ENCODE results near the gene BAIAP2. TPM values are rescaled to one million over a fixed set of nuclear protein-coding genes. Genes with fewer than 3 reads are reported as not detected.

BAIAP2 gene
- total RNA-seq (10 to 100 TPM in 9 of 10 donors, 1 to 10 TPM in 1; 9.5 to 25.8 (median 13.8) TPM), polyA plus RNA-seq (10 to 100 TPM; 16.1 to 18.7 TPM)
- long read RNA-seq, donor 1, transcript BAIAP2-204 (14 exons, 2,095 nt), result major isoform, 6 of 26 reads
- long read RNA-seq, donor 1, partial matches to known transcripts, result 8 of 26 reads
- long read RNA-seq, donor 1, other reads (novel, unspliced or antisense), result 10 of 26 reads
- long read RNA-seq, donor 2, partial matches to known transcripts, result 10 of 21 reads
- long read RNA-seq, donor 2, other reads (novel, unspliced or antisense), result 7 of 21 reads
- long read RNA-seq, donor 3, partial matches to known transcripts, result 2 of 14 reads
- long read RNA-seq, donor 3, other reads (novel, unspliced or antisense), result 8 of 14 reads

GRCh38 chr17:81034779-81035520 is at the start of gene BAIAP2:
BAIAP2 (plus strand) TSS chr17:81035151; CDS start chr17:81035255, 104 bp downstream.
- Histone ChIP-seq H3K36me3 (peaks cover 0 to 12% (median 0%) of the 10 kb centered on the region in 9 donors), H3K4me1 (peaks cover 21 to 80% (median 69%) of the 10 kb centered on the region in 9 donors), H3K27me3 (peaks cover 0 to 17% (median 0%) of the 10 kb centered on the region in 7 donors), H3K27ac (peak within 1 kb of the TSS; percentile 10 to 72 (median 63)), H3K9me3 (no peaks in the 10 kb centered on the region), H3K4me3 (peak within 1 kb of the TSS; percentile 44 to 77 (median 66))
- TF ChIP-seq CTCF (IDR thresholded peaks at IDR 0.05), result peak in 3 of 9 donors; percentile 12 to 28 (median 12)
- peak; percentile 75 to 88 (median 83) for ATAC-seq
- WGBS, 2 donors, result 0 to 1% methylated on average over 49 to 92 of the region's 92 CpGs
- intact Hi-C loops (cut with DNase I), result loop anchor here in 1 of 10 donors (5.0 kb wide), 1 partner anchor 47 kb away; no protein-coding TSS in a partner anchor
- peak; percentile 98 to 99 for DNase-seq

GRCh38 chr17:80986046-80986445 is 48.9 kb upstream of the BAIAP2 start:
- no peak for ATAC-seq
- TF ChIP-seq CTCF (IDR thresholded peaks at IDR 0.05), result no peak
- Histone ChIP-seq H3K4me3 (no peak overlapping the region), H3K27ac (no peak overlapping the region), H3K36me3 (no peaks in the 10 kb centered on the region), H3K9me3 (no peaks in the 10 kb centered on the region), H3K4me1 (peaks cover 2 to 32% (median 15%) of the 10 kb centered on the region in 9 donors), H3K27me3 (peaks cover 0 to 23% (median 2%) of the 10 kb centered on the region in 7 donors)
- intact Hi-C loops (cut with DNase I), result loop anchor here in 2 of 10 donors (5.0 to 10.0 kb wide), 2 partner anchors 111 to 119 kb away; no protein-coding TSS in a partner anchor
- no peak for DNase-seq
- 81 to 86% methylated on average over 7 of the region's 7 CpGs for WGBS, 2 donors

- no peaks in the 10 kb centered on the region for H3K9me3 ChIP-seq
- DNase-seq (peak in 1 of 2 donors; percentile 39), ATAC-seq (peak in 3 of 8 donors; percentile 18 to 41 (median 25))
- H3K27me3 ChIP-seq, result peaks cover 0 to 14% (median 0%) of the 10 kb centered on the region in 7 donors
- H3K36me3 ChIP-seq, result no peaks in the 10 kb centered on the region
- H3K4me3 ChIP-seq, result no peak overlapping the region
- WGBS, 2 donors, result 68 to 70% methylated on average over 18 of the region's 18 CpGs
- H3K27ac ChIP-seq, result no peak overlapping the region
- TF ChIP-seq CTCF (IDR thresholded peaks at IDR 0.05), result no peak
- intact Hi-C loops (cut with DNase I), result loop anchor here in 2 of 10 donors (5.0 to 10.0 kb wide), 2 partner anchors 110 to 118 kb away; no protein-coding TSS in a partner anchor
- peaks cover 0 to 31% (median 12%) of the 10 kb centered on the region in 9 donors for H3K4me1 ChIP-seq
Measured at GRCh38 chr17:80986816-80987475, 48.0 kb upstream of the BAIAP2 start.

Data from heart right ventricle (tissue), 16 donors.